KMS-11 (cell line): ENCODE results near the gene SLC24A3.

Experiments
- H2AFZ ChIP-seq: fragments of 200-600 bp; sonication (generic); 2 replicates; pipeline ENCODE4 v1.6.1; 2016; ENCODE audit warnings: antibody characterized with exemption, mixed run types, low read depth
- H3K27ac ChIP-seq: fragments of 200-600 bp; sonication (generic); 2 replicates; pipeline ENCODE4 v1.6.1; 2016; ENCODE audit warnings: mild to moderate bottlenecking, mixed run types
- H3K27me3 ChIP-seq: fragments of 200-600 bp; sonication (generic); 2 replicates; pipeline ENCODE4 v1.6.1; 2017; ENCODE audit warnings: mild to moderate bottlenecking, low read depth, mixed run types, moderate library complexity; ENCODE audit not compliant: insufficient read depth
- H3K36me3 ChIP-seq: fragments of 200-600 bp; sonication (generic); 2 replicates; pipeline ENCODE4 v1.6.1; 2017; ENCODE audit warnings: mild to moderate bottlenecking, mixed run types; ENCODE audit not compliant: insufficient read depth
- H3K4me1 ChIP-seq: fragments of 200-600 bp; sonication (generic); 2 replicates; pipeline ENCODE4 v1.6.1; 2016; ENCODE audit warnings: mild to moderate bottlenecking, low read depth, mixed run types; ENCODE audit not compliant: poor library complexity, severe bottlenecking
- H3K4me2 ChIP-seq: fragments of 200-600 bp; sonication (generic); 2 replicates; pipeline ENCODE4 v1.7.0; 2016; ENCODE audit warnings: mild to moderate bottlenecking, mixed run types
- H3K4me3 ChIP-seq: fragments of 200-600 bp; sonication (generic); IDR thresholded peaks from 2 replicates; pipeline ENCODE4 v1.6.1; 2017; ENCODE audit warnings: low read depth, low read length, mixed read lengths; ENCODE audit not compliant: insufficient read depth
- H3K79me2 ChIP-seq: fragments of 200-600 bp; sonication (generic); 2 replicates; pipeline ENCODE4 v1.6.1; 2016; ENCODE audit warnings: low read depth, mixed run types; ENCODE audit not compliant: insufficient read depth
- H3K9ac ChIP-seq: fragments of 200-600 bp; sonication (generic); 2 replicates; pipeline ENCODE4 v1.6.1; 2016; ENCODE audit warnings: mild to moderate bottlenecking, mixed run types
- H4K20me1 ChIP-seq: fragments of 200-600 bp; sonication (generic); 2 replicates; pipeline ENCODE4 v1.6.1; 2016; ENCODE audit warnings: mild to moderate bottlenecking, mixed run types; ENCODE audit not compliant: insufficient read depth
- TF ChIP-seq, protein P1 (sequence below): fragments of 200-600 bp; sonication (generic); conservative IDR thresholded peaks from 2 replicates; pipeline ENCODE4 v1.6.1; 2017; ENCODE audit warnings: low read depth, mild to moderate bottlenecking, antibody characterized with exemption, low read length, moderate library complexity, mixed read lengths

The SLC24A3 gene

DNA sequence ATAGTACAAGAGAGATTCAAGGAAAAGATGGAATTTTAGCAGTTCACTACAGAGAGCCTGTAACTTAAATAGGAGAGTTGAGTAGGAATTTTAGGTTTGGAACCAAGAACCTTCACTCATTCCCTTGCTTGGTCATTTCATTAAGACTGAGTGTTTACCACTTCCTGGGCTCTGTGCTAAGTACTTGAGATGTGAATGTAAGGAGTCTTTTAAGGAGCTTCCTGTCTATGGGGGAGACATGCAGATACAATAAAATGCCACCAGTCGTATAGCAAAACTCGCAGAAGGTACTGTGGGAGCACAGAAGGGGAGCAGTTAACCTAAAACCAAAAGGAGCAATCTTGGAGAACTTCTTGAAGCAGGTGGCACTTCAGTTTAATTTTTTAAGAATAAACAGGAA lies 204.2 kb downstream of the SLC24A3 start:
- Histone ChIP-seq H3K27ac (no peak overlapping the region), H3K4me3 (no peak overlapping the region), H3K9ac (no peak overlapping the region), H3K4me2 (no peak overlapping the region), H4K20me1 (no peaks in the 10 kb centered on the region), H3K4me1 (no peaks in the 10 kb centered on the region), H3K36me3 (no peaks in the 10 kb centered on the region), H3K79me2 (no peaks in the 10 kb centered on the region), H2AFZ (no peak overlapping the region), H3K27me3 (no peaks in the 10 kb centered on the region)
- TF ChIP-seq, protein P1, sequence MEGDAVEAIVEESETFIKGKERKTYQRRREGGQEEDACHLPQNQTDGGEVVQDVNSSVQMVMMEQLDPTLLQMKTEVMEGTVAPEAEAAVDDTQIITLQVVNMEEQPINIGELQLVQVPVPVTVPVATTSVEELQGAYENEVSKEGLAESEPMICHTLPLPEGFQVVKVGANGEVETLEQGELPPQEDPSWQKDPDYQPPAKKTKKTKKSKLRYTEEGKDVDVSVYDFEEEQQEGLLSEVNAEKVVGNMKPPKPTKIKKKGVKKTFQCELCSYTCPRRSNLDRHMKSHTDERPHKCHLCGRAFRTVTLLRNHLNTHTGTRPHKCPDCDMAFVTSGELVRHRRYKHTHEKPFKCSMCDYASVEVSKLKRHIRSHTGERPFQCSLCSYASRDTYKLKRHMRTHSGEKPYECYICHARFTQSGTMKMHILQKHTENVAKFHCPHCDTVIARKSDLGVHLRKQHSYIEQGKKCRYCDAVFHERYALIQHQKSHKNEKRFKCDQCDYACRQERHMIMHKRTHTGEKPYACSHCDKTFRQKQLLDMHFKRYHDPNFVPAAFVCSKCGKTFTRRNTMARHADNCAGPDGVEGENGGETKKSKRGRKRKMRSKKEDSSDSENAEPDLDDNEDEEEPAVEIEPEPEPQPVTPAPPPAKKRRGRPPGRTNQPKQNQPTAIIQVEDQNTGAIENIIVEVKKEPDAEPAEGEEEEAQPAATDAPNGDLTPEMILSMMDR = no peak

DNA sequence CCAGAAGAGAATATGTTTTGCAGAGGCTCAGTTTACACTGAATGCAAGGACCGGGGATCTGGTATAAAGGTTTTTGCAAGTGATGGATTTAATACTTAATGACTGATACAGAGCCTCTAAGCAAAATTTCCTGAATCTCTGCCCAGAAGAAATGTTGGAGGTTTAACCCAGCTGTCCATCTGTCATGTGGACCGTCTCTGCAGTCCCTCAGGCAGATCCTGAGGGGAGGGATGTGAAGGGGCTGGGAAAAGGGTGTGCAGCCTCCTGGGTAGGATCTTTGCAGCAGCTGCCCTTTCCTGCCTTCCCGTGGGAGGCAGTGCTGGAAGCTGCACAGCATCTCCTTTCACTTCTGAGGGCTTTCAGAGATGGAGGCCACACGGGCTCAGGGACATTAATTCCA lies 207.0 kb downstream of the SLC24A3 start:
- Histone ChIP-seq H4K20me1 (no peaks in the 10 kb centered on the region), H3K4me3 (no peak overlapping the region), H3K4me1 (no peaks in the 10 kb centered on the region), H2AFZ (no peak overlapping the region), H3K9ac (no peak overlapping the region), H3K36me3 (no peaks in the 10 kb centered on the region), H3K79me2 (no peaks in the 10 kb centered on the region), H3K4me2 (no peak overlapping the region), H3K27me3 (no peaks in the 10 kb centered on the region), H3K27ac (no peak overlapping the region)
- TF ChIP-seq, protein P1 = no peak

DNA sequence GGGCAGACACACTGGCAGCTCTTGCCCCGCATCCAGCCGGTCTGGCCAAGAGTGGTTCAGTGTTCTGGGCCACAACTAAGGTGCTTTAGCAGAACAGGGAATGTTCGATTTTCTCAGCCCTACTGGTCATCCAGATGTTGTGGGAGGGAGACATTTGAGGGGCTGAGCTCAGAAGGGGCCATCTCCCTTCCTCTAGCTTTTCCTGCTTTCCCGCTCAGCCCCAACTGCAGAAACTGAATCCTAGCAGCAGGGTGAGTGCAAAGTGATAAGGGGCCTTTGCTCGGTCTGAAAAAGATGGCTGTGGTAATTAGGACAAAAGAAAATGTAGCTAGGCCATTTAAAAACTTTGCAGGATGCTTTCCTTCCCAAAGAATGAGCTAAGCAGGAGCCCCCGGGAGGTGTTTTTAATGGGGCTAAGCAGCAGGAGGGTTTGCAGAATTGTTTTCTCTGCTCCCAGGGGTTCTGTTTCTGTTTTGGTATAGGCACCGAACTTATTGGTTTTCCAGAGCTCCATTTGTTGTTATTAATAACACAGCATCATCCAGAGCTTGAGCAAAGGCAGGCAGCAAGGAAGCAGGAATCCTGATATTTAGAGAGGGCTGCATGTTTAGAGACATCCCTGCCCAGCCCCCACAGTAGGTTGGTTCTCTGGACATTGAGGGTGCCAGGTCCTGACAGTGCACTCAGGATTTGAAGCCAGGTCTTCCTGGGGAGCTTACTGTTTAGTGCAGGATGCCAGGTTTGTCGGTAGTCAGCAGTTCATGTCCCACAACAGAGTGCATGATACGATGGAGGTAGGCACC lies 210.9 kb downstream of the SLC24A3 start:
- no peak overlapping the region for H3K27ac ChIP-seq

GRCh38 chr20:19423900-19424620 lies 211.6 kb downstream of the SLC24A3 start:
- H3K27ac ChIP-seq = no peak overlapping the region
- H3K4me3 ChIP-seq = no peak overlapping the region
- TF ChIP-seq, protein P1 = no peak
- H3K9ac ChIP-seq = no peak overlapping the region
- H4K20me1 ChIP-seq = no peaks in the 10 kb centered on the region
- H3K36me3 ChIP-seq = no peaks in the 10 kb centered on the region
- H3K79me2 ChIP-seq = no peaks in the 10 kb centered on the region
- H2AFZ ChIP-seq = no peak overlapping the region
- H3K4me1 ChIP-seq = no peaks in the 10 kb centered on the region
- H3K27me3 ChIP-seq = no peaks in the 10 kb centered on the region
- H3K4me2 ChIP-seq = no peak overlapping the region

More for the DNA sequence above, 210.9 kb downstream of the SLC24A3 start:
- Histone ChIP-seq H3K27me3 (no peaks in the 10 kb centered on the region), H3K4me1 (no peaks in the 10 kb centered on the region), H2AFZ (no peak overlapping the region), H3K4me2 (no peak overlapping the region), H3K4me3 (no peak overlapping the region), H3K79me2 (no peaks in the 10 kb centered on the region), H3K9ac (no peak overlapping the region), H3K36me3 (no peaks in the 10 kb centered on the region), H4K20me1 (no peaks in the 10 kb centered on the region)
- TF ChIP-seq, protein P1 = no peak
